ENCODE measurements around the gene CPNE5. TPM values are rescaled to one million over a fixed set of nuclear protein-coding genes. Genes with fewer than 3 reads are reported as not detected.

Gene CPNE5
- total and polyA plus RNA-seq, 7 donors, result 0.99 to 11.6 (median 3.8) TPM

- H3K36me3 ChIP-seq, result no peaks in the 10 kb centered on the region
- no peak for TF ChIP-seq POLR2AphosphoS5 (IDR thresholded peaks at IDR 0.05)
- no peak for TF ChIP-seq POLR2A (IDR thresholded peaks at IDR 0.05)
- no peak for TF ChIP-seq CTCF (IDR thresholded peaks at IDR 0.05)
- TF ChIP-seq EP300 (IDR thresholded peaks at IDR 0.05), result no peak
- no peaks in the 10 kb centered on the region for H3K9me3 ChIP-seq
- DNase-seq, result no peak
- no peak overlapping the region for H3K27ac ChIP-seq
- H3K4me3 ChIP-seq, result no peak overlapping the region
- H3K27me3 ChIP-seq, result no peaks in the 10 kb centered on the region
- peaks cover 0 to 18% (median 4%) of the 10 kb centered on the region in 4 donors for H3K4me1 ChIP-seq
- WGBS, 2 donors, result 96 to 98% methylated on average over 4 of the region's 4 CpGs
- intact Hi-C loops (cut with DNase I), result no loop called here
Measured at GRCh38 chr6:36847152-36847551, 7.9 kb upstream of the CPNE5 start.

GRCh38 chr6:36845233-36845632, 6.0 kb upstream of the CPNE5 start:
- Histone ChIP-seq H3K9me3 (no peaks in the 10 kb centered on the region), H3K36me3 (no peaks in the 10 kb centered on the region), H3K27ac (no peak overlapping the region), H3K4me3 (no peak overlapping the region), H3K4me1 (peaks cover 0 to 24% (median 16%) of the 10 kb centered on the region in 4 donors), H3K27me3 (peaks cover 0 to 5% (median 0%) of the 10 kb centered on the region in 3 donors)
- intact Hi-C loops (cut with DNase I), result no loop called here
- TF ChIP-seq POLR2AphosphoS5 (IDR thresholded peaks at IDR 0.05) (no peak), CTCF (IDR thresholded peaks at IDR 0.05) (no peak), POLR2A (IDR thresholded peaks at IDR 0.05) (no peak), EP300 (IDR thresholded peaks at IDR 0.05) (no peak)
- WGBS, 2 donors, result 96 to 98% methylated on average over 4 of the region's 4 CpGs
- DNase-seq, result no peak

- Histone ChIP-seq H3K4me3 (no peak overlapping the region), H3K9me3 (no peaks in the 10 kb centered on the region), H3K36me3 (no peaks in the 10 kb centered on the region), H3K27me3 (peaks cover 0 to 11% (median 0%) of the 10 kb centered on the region in 3 donors), H3K4me1 (peaks cover 0 to 28% (median 22%) of the 10 kb centered on the region in 4 donors), H3K27ac (no peak overlapping the region)
- no peak for TF ChIP-seq CTCF (IDR thresholded peaks at IDR 0.05)
- TF ChIP-seq EP300 (IDR thresholded peaks at IDR 0.05), result no peak
- TF ChIP-seq POLR2A (IDR thresholded peaks at IDR 0.05), result no peak
- TF ChIP-seq POLR2AphosphoS5 (IDR thresholded peaks at IDR 0.05), result no peak
- intact Hi-C loops (cut with DNase I), result no loop called here
- DNase-seq, result no peak
- WGBS, 2 donors, result 82 to 83% methylated on average over 19 of the region's 19 CpGs
Measured at GRCh38 chr6:36844232-36845170, 5.3 kb upstream of the CPNE5 start.

DNA sequence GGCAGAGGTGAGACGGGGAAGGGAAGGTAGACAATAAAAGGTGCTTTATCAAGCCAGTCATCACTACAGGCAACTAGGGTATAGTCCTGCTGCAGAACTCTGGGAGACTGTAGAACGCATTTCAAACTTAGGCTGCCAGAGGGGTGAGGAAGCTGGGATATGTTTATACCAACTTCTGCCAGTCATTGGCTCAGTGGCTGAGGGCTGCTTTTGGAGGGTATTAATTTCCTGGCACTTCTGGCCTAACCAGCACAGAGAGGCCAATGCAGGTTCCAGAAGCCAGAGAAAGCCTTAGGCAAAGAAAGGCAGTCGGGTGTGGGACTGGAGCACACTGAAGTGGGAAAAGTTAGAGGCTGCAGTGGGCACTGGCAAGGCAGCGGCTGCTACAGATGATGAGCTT, 3.9 kb upstream of the CPNE5 start:
- no peak overlapping the region for H3K4me3 ChIP-seq
- H3K27ac ChIP-seq, result no peak overlapping the region
- H3K36me3 ChIP-seq, result no peaks in the 10 kb centered on the region
- intact Hi-C loops (cut with DNase I), result no loop called here
- H3K9me3 ChIP-seq, result no peaks in the 10 kb centered on the region
- WGBS, 2 donors, result 92 to 94% methylated on average over 4 of the region's 4 CpGs
- H3K4me1 ChIP-seq, result peaks cover 0 to 29% (median 26%) of the 10 kb centered on the region in 4 donors
- H3K27me3 ChIP-seq, result peaks cover 0 to 19% (median 8%) of the 10 kb centered on the region in 3 donors
- TF ChIP-seq POLR2A (IDR thresholded peaks at IDR 0.05) (no peak), EP300 (IDR thresholded peaks at IDR 0.05) (no peak), POLR2AphosphoS5 (IDR thresholded peaks at IDR 0.05) (no peak), CTCF (IDR thresholded peaks at IDR 0.05) (no peak)
- DNase-seq, result no peak

Data from sigmoid colon (tissue), 7 donors.